SK-N-SH (cell line): ENCODE data around the gene SNN.

ENCODE experiments used
- CTCF ChIP-seq: fragments of 200-600 bp; sonication (generic); IDR thresholded peaks from 2 replicates; pipeline ENCODE4 v1.6.1; 2017; ENCODE audit warnings: antibody characterized with exemption, mild to moderate bottlenecking, moderate library complexity
- RAD21 ChIP-seq: IDR thresholded peaks from 2 replicates; pipeline ENCODE4 v1.6.1; 2012; ENCODE audit warnings: mild to moderate bottlenecking, low read length
- REST ChIP-seq: IDR thresholded peaks from 2 replicates; pipeline ENCODE4 v1.6.1; 2012; ENCODE audit warnings: mild to moderate bottlenecking, low read depth, low read length, moderate library complexity

GRCh38 chr16:11669380-11670146 is 1.3 kb downstream of the SNN start:
- no peak for TF ChIP-seq REST
- no peak for TF ChIP-seq RAD21
- no peak for TF ChIP-seq CTCF
